Measurements from ENCODE around the gene TSPAN18. TPM values are rescaled to one million over a fixed set of nuclear protein-coding genes. Genes with fewer than 3 reads are reported as not detected.

TSPAN18 gene
- total and polyA plus RNA-seq, 2 of the 8 experiments (the other 6 are each of a cell fraction or from before 2014, with no cell fraction given), result 5.2 to 10.2 TPM

GRCh38 chr11:44901786-44902185 is 175.0 kb downstream of the TSPAN18 start (continued):
- no peak for TF ChIP-seq CTCF (IDR thresholded peaks at IDR 0.05; ENCODE audit: control extremely low read depth in 1 of 3, insufficient read depth in 1 of 3, low read depth in 1 of 3, low read length in 3 of 3)
